ENCODE measurements around the gene RAG1. TPM values are rescaled to one million over a fixed set of nuclear protein-coding genes. Genes with fewer than 3 reads are reported as not detected.
A peak's percentile ranks its signal among the peaks of the same experiment; 100 is the strongest.

RAG1 gene
- total RNA-seq, 4 donors from 2014 or later = 0.13 to 0.93 (median 0.86) TPM

DNA sequence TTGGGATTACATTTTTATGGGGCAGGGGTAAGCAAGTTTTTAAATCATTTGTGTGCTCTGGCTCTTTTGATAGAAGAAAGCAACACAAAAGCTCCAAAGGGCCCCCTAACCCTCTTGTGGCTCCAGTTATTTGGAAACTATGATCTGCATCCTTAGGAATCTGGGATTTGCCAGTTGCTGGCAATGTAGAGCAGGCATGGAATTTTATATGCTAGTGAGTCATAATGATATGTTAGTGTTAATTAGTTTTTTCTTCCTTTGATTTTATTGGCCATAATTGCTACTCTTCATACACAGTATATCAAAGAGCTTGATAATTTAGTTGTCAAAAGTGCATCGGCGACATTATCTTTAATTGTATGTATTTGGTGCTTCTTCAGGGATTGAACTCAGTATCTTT, 10.1 kb downstream of the RAG1 start:
- no peaks in the 10 kb centered on the region for H3K9me3 ChIP-seq
- 62 to 81% methylated on average over 2 of the region's 2 CpGs for WGBS, 2 donors (ENCODE audit: low coverage in 1 of 2)
- H3K36me3 ChIP-seq = peaks cover 0 to 8% of the 10 kb centered on the region in 2 donors
- peak overlapping the region in 2 of 4 donors; percentile 36 to 55 for H3K27ac ChIP-seq
- H3K4me1 ChIP-seq = peaks cover 0 to 18% (median 4%) of the 10 kb centered on the region in 3 donors
- no peak for ATAC-seq
- TF ChIP-seq POLR2A (IDR thresholded peaks at IDR 0.05) = no peak
- no peak for TF ChIP-seq POLR2AphosphoS5 (IDR thresholded peaks at IDR 0.05)
- TF ChIP-seq, protein P1, sequence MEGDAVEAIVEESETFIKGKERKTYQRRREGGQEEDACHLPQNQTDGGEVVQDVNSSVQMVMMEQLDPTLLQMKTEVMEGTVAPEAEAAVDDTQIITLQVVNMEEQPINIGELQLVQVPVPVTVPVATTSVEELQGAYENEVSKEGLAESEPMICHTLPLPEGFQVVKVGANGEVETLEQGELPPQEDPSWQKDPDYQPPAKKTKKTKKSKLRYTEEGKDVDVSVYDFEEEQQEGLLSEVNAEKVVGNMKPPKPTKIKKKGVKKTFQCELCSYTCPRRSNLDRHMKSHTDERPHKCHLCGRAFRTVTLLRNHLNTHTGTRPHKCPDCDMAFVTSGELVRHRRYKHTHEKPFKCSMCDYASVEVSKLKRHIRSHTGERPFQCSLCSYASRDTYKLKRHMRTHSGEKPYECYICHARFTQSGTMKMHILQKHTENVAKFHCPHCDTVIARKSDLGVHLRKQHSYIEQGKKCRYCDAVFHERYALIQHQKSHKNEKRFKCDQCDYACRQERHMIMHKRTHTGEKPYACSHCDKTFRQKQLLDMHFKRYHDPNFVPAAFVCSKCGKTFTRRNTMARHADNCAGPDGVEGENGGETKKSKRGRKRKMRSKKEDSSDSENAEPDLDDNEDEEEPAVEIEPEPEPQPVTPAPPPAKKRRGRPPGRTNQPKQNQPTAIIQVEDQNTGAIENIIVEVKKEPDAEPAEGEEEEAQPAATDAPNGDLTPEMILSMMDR (IDR thresholded peaks at IDR 0.05) = no peak
- TF ChIP-seq EP300 (IDR thresholded peaks at IDR 0.05) = no peak
- no peak overlapping the region for H3K4me3 ChIP-seq
- no peaks in the 10 kb centered on the region for H3K27me3 ChIP-seq

DNA sequence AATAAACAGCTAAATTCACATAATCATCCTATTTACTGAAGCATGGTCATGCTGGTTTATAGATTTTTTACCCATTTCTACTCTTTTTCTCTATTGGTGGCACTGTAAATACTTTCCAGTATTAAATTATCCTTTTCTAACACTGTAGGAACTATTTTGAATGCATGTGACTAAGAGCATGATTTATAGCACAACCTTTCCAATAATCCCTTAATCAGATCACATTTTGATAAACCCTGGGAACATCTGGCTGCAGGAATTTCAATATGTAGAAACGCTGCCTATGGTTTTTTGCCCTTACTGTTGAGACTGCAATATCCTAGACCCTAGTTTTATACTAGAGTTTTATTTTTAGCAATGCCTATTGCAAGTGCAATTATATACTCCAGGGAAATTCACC, 10.7 kb downstream of the RAG1 start:
- Histone ChIP-seq H3K27ac (no peak overlapping the region), H3K4me3 (no peak overlapping the region), H3K27me3 (no peaks in the 10 kb centered on the region), H3K36me3 (peaks cover 0 to 8% of the 10 kb centered on the region in 2 donors), H3K9me3 (no peaks in the 10 kb centered on the region), H3K4me1 (peaks cover 0 to 18% (median 4%) of the 10 kb centered on the region in 3 donors)
- no peak for ATAC-seq
- WGBS, 2 donors (ENCODE audit: low coverage in 1 of 2) = 14% methylated on average over 1 of the region's 1 CpG; no CpG with 5 or more reads in 1 of the 2 donors
- TF ChIP-seq EP300 (IDR thresholded peaks at IDR 0.05) (no peak), POLR2A (IDR thresholded peaks at IDR 0.05) (no peak), POLR2AphosphoS5 (IDR thresholded peaks at IDR 0.05) (no peak)
- TF ChIP-seq, protein P1 (IDR thresholded peaks at IDR 0.05) = no peak

DNA sequence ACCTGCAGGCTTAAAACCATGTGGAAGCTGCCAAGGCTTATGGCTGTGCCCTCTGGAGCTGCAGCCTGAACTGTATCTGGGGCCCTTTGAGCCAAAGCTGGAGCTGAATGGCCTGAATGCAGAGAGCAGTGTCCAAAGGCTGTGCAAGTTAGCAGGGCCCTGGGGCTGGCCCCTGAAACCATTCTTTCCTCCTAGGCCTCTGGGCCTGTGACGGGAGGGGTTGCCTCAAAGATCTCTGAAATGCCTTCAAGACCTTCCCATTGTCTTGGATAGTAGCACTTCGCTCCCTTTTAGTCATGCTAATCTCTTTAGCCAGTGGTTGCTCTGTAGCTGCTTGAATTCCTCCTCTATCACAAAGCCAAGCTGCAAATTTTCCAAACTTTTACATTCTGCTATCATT, 13.7 kb downstream of the RAG1 start:
- Histone ChIP-seq H3K27ac (no peak overlapping the region), H3K9me3 (no peaks in the 10 kb centered on the region), H3K4me3 (no peak overlapping the region), H3K27me3 (no peaks in the 10 kb centered on the region), H3K4me1 (peaks cover 0 to 18% (median 4%) of the 10 kb centered on the region in 3 donors), H3K36me3 (no peaks in the 10 kb centered on the region)
- TF ChIP-seq POLR2AphosphoS5 (IDR thresholded peaks at IDR 0.05) (no peak), POLR2A (IDR thresholded peaks at IDR 0.05) (no peak), EP300 (IDR thresholded peaks at IDR 0.05) (no peak)
- TF ChIP-seq, protein P1 (IDR thresholded peaks at IDR 0.05) = no peak
- no peak for ATAC-seq
- 55 to 100% methylated on average over 1 of the region's 2 CpGs for WGBS, 2 donors (ENCODE audit: low coverage in 1 of 2)

DNA sequence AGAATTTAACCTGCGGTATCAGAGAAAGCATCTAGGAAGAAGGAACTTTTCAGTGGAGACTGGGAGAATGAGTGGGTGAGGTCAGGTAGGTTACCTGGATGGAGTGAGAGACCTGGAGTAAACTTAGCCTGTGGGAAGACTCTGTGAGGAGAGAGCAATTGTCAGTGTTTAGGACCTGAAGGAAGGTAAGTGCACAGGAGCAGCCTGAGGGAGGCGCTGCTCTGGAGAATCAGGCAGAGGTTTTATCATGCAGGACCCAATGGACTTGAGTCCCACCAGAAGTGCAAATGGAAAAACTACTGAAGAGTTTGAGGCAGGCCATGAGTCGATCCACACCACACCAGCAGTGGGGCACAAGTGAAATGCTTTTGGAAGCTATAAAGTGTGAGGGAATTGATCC, 15.9 kb downstream of the RAG1 start:
- 59 to 100% methylated on average over 1 to 3 of the region's 3 CpGs for WGBS, 2 donors (ENCODE audit: low coverage in 1 of 2)
- no peak for ATAC-seq
- Histone ChIP-seq H3K9me3 (no peaks in the 10 kb centered on the region), H3K4me3 (no peak overlapping the region), H3K27ac (no peak overlapping the region), H3K27me3 (no peaks in the 10 kb centered on the region), H3K36me3 (no peaks in the 10 kb centered on the region), H3K4me1 (peaks cover 0 to under 1% (median 0%) of the 10 kb centered on the region in 3 donors)
- TF ChIP-seq EP300 (IDR thresholded peaks at IDR 0.05) = no peak
- TF ChIP-seq POLR2AphosphoS5 (IDR thresholded peaks at IDR 0.05) = no peak
- TF ChIP-seq POLR2A (IDR thresholded peaks at IDR 0.05) = no peak
- TF ChIP-seq, protein P1 (IDR thresholded peaks at IDR 0.05) = no peak

DNA sequence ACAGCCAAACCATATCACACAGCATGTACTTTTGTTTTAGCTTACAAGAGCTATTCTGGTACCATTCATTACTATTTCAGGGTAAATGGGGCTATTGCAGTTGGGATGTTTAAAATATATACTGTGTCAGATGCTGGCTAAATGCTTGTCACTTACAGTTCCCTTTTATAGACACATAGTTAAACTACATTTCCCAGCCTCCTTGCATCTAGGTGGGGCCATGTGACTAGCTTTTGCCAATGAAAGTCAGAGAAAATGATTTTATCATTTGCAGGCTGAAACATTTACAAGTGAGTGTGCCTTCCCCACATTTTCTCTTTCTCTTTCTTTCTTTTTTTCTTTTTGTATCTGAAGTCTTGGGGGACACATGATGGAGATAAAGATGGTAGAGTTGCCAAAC, 18.7 kb downstream of the RAG1 start:
- ATAC-seq = no peak
- H3K27me3 ChIP-seq = no peaks in the 10 kb centered on the region
- H3K27ac ChIP-seq = no peak overlapping the region
- no peaks in the 10 kb centered on the region for H3K4me1 ChIP-seq
- H3K36me3 ChIP-seq = no peaks in the 10 kb centered on the region
- H3K9me3 ChIP-seq = no peaks in the 10 kb centered on the region
- no peak overlapping the region for H3K4me3 ChIP-seq
- TF ChIP-seq, protein P1 (IDR thresholded peaks at IDR 0.05) = no peak
- TF ChIP-seq EP300 (IDR thresholded peaks at IDR 0.05) = no peak

Measured in gastroesophageal sphincter (tissue), 4 donors.